Ramos (cell line): ENCODE results near the gene CBFB.

Experiments
- in situ Hi-C: fragments of 300-500 bp; cut with MboI; formaldehyde crosslinking; loops from one replicate; pipeline ENCODE4 v1.14.3; 2022; ENCODE audit warnings: low sequenced_read_pairs; ENCODE audit not compliant: unreplicated experiment

CBFB gene

GRCh38 chr16:67150047-67150832 is 121.3 kb downstream of the CBFB start:
- in situ Hi-C loops, result no loop called here
